Transverse colon (tissue), 4 donors: Measurements from ENCODE around the gene IL36RN. TPM values are rescaled to one million over a fixed set of nuclear protein-coding genes. Genes with fewer than 3 reads are reported as not detected.
A peak's percentile ranks its signal among the peaks of the same experiment; 100 is the strongest.

Experiments
- DNase-seq: peaks from one replicate; pipeline ENCODE4 v3.0.0-alpha.2; 2019
- H3K27ac ChIP-seq, 4 donors: fragments of 200-600 bp; sonication (generic); 2 replicates each; pipeline ENCODE4 v1.5.1; 2016 to 2018; ENCODE audit warnings: inconsistent platforms in 4 of 4
- H3K27me3 ChIP-seq: fragments of 200-600 bp; sonication (generic); 2 replicates; pipeline ENCODE4 v1.5.1; 2017; ENCODE audit warnings: inconsistent platforms
- H3K36me3 ChIP-seq, 4 donors: fragments of 200-600 bp; sonication (generic); 2 replicates each; pipeline ENCODE4 v1.5.1; 2017 to 2019; ENCODE audit warnings: inconsistent platforms in 4 of 4
- H3K4me1 ChIP-seq, 4 donors: fragments of 200-600 bp; sonication (generic); 2 replicates each; pipeline ENCODE4 v1.5.1; 2017 to 2020; ENCODE audit warnings: inconsistent platforms in 4 of 4
- H3K4me3 ChIP-seq, 4 donors: fragments of 200-600 bp; sonication (generic); 1 replicate in 1 of 4; 2 replicates in 3 of 4; pipeline versions ENCODE4 v1.5.1 to v1.6.1; 2017 to 2019; ENCODE audit warnings: inconsistent platforms in 4 of 4
- H3K9me3 ChIP-seq, 2 donors: fragments of 200-600 bp; sonication (generic); 2 replicates each; pipeline ENCODE4 v1.5.1; 2017 to 2019; ENCODE audit warnings: inconsistent platforms in 2 of 2
- EP300 ChIP-seq: sonication (generic); formaldehyde crosslinking; IDR thresholded peaks from one replicate; pipeline ENCODE4 v1.6.1; 2017; ENCODE audit warnings: antibody characterized with exemption, low read depth
- POLR2A ChIP-seq: fragments of 450-650 bp; IDR thresholded peaks from one replicate; pipeline ENCODE4 v1.6.1; 2016; ENCODE audit warnings: antibody characterized with exemption, mild to moderate bottlenecking, moderate library complexity
- POLR2AphosphoS5 ChIP-seq, 3 donors: sonication (generic); formaldehyde crosslinking; IDR thresholded peaks; one replicate each; pipeline ENCODE4 v1.6.1; 2016; ENCODE audit warnings: antibody characterized with exemption in 3 of 3
- WGBS, 2 donors: methylation state at CpG; one replicate each; pipeline ENCODE4 v1.1.5; 2018; ENCODE audit warnings: low coverage in 1 of 2; 5-methylcytosine and 5-hydroxymethylcytosine counted together
- in situ Hi-C, 4 donors: fragments of 200-750 bp; cut with MboI; loops; one replicate each; pipeline versions ENCODE4 v1.15.0 to v1.15.1; 2017; ENCODE audit warnings: low sequenced_read_pairs in 3 of 4, low pct_ligation_motif_present in 1 of 4, low pct_unique_long_range_greater_than_20kb in 1 of 4
- intact Hi-C: fragments of 100-400 bp; cut with DNase I; formaldehyde crosslinking; loops from one replicate; pipeline ENCODE4 v1.15.1; 2023; ENCODE audit warnings: low total_unique reads
- total RNA-seq, 4 donors: library from RNA; depleted of rRNA; stranded (reverse); fragments of >200 nt; gene quantifications; one replicate each; pipeline ENCODE4 v1.1.0, GENCODE V29; 2016
- TF ChIP-seq, protein P1 (sequence below), 5 experiments: fragments of 200-600 bp in 3 of 5; fragments of 450-650 bp in 2 of 5; sonication (generic) in 3 of 5; IDR thresholded peaks; 1 replicate in 2 of 5; 2 replicates in 3 of 5; pipeline ENCODE4 v1.5.1; 2016 to 2017; ENCODE audit warnings: antibody characterized with exemption in 5 of 5, inconsistent platforms in 3 of 5, mild to moderate bottlenecking in 2 of 5, moderate library complexity in 1 of 5

The IL36RN gene
- total RNA-seq, 4 donors from 2014 or later, result not detected

DNA sequence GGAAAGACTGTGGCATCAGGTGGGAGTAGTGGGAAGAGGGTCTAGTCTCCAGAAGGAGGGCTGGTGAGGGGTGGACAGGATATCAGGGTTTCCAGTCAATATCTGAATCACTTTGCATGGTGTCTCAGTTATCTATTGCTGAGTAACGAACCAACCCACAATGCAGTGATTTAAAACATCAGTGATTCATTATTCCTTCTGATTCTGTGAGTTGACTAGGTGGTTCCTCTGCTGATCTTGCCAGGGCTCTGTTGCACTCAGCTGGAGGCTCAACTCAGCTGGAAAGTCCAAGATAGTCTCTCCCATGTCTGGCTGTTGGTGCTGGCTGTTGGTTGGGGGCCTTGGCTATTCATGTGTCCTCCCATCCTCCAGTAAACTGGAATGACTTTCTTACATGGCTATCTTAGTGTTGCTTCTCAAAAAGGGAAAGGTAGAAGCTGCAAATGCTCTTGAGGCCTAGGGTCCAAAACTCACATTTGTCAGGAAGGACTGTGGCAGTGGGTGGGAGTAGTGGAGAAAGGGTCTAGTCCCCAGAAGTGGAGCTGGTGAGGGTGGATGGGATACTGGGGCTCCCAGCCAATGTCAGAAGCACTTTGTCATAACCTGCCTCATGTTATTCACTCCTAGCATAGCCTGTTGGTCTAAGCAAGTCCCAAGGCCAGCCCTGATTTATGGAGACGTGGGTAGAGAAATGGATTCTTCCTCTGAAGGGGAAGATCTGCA lies 22.7 kb downstream of the IL36RN start:
- no peak overlapping the region for H3K27ac ChIP-seq
- 60% methylated on average over 2 of the region's 2 CpGs; no CpG with 5 or more reads in 1 of the 2 donors for WGBS, 2 donors
- peaks cover 0 to 4% (median 0%) of the 10 kb centered on the region in 4 donors for H3K4me1 ChIP-seq
- DNase-seq, result no peak
- no peaks in the 10 kb centered on the region for H3K36me3 ChIP-seq
- TF ChIP-seq, protein P1, sequence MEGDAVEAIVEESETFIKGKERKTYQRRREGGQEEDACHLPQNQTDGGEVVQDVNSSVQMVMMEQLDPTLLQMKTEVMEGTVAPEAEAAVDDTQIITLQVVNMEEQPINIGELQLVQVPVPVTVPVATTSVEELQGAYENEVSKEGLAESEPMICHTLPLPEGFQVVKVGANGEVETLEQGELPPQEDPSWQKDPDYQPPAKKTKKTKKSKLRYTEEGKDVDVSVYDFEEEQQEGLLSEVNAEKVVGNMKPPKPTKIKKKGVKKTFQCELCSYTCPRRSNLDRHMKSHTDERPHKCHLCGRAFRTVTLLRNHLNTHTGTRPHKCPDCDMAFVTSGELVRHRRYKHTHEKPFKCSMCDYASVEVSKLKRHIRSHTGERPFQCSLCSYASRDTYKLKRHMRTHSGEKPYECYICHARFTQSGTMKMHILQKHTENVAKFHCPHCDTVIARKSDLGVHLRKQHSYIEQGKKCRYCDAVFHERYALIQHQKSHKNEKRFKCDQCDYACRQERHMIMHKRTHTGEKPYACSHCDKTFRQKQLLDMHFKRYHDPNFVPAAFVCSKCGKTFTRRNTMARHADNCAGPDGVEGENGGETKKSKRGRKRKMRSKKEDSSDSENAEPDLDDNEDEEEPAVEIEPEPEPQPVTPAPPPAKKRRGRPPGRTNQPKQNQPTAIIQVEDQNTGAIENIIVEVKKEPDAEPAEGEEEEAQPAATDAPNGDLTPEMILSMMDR (IDR thresholded peaks at IDR 0.05), result no peak
- TF ChIP-seq EP300 (no peak), POLR2A (no peak), POLR2AphosphoS5 (IDR thresholded peaks at IDR 0.05) (no peak)
- intact Hi-C loops (no loop called here), in situ Hi-C loops (no loop called here)
- no peak overlapping the region for H3K4me3 ChIP-seq
- no peaks in the 10 kb centered on the region for H3K27me3 ChIP-seq
- H3K9me3 ChIP-seq, result no peaks in the 10 kb centered on the region

DNA sequence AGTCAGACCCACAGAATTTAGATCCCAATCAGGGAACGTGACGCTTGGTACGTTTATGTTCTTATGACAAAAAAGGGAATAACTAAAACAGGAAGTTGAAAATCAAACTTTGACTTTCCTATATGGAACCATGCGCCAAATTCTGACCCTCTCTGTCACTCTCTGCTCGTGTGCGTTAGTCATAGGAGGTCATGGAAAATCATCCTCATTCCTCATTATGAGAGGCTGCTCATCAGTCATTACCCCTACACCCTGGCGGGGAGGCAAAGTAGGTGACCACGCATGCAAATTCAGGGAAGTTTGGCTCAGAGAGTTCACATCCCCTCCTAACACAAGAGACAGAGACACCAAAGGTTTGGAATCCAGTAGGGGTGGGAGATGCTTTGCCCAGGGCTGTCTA lies 24.3 kb downstream of the IL36RN start:
- intact Hi-C loops (no loop called here), in situ Hi-C loops (no loop called here)
- no peak overlapping the region for H3K27ac ChIP-seq
- no peaks in the 10 kb centered on the region for H3K9me3 ChIP-seq
- peaks cover 0 to 2% (median 0%) of the 10 kb centered on the region in 4 donors for H3K4me1 ChIP-seq
- TF ChIP-seq POLR2AphosphoS5 (IDR thresholded peaks at IDR 0.05) (no peak), POLR2A (no peak), EP300 (no peak)
- TF ChIP-seq, protein P1 (IDR thresholded peaks at IDR 0.05), result no peak
- H3K4me3 ChIP-seq, result no peak overlapping the region
- DNase-seq, result no peak
- no peaks in the 10 kb centered on the region for H3K27me3 ChIP-seq
- 68 to 77% methylated on average over 6 to 8 of the region's 8 CpGs for WGBS, 2 donors
- H3K36me3 ChIP-seq, result no peaks in the 10 kb centered on the region

DNA sequence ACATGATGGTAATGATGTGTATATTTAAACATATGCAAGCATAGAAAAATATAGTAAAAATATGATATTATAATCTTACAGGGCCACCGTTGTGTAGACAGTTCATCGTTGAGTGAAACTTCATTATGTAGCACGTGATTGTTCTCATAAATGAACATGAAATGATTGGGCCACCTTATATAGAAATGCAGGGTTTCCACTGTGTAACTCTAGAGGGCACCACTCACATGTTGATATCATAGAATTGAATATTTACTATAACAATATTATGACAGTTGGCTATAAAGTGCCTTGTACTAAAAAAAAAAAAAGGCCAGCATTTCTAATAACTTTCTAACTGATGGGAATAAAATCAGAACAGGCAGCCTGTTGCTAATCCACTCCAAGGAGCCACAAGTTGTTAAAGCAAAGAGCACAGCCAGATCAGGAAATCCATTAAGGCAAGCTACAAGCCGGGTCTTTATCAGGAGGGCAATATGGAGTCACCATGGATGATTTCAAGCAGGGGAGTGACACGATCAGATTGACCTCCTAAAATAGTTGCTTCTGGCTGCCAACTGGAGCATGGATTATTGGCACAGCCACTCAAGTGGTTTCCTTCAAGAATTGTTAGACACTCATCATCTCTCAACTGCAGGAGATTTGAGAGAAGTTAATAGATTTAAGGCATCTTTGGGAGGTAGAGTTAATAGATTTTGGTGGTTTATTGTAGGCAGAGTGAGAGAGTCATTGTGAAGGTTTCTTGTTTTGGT lies 25.4 kb downstream of the IL36RN start:
- no peak overlapping the region for H3K27ac ChIP-seq
- H3K9me3 ChIP-seq, result no peaks in the 10 kb centered on the region
- H3K4me3 ChIP-seq, result no peak overlapping the region
- DNase-seq, result no peak
- intact Hi-C loops (no loop called here), in situ Hi-C loops (no loop called here)
- no peaks in the 10 kb centered on the region for H3K4me1 ChIP-seq
- no peaks in the 10 kb centered on the region for H3K27me3 ChIP-seq
- 24 to 32% methylated on average over 4 to 5 of the region's 5 CpGs for WGBS, 2 donors
- TF ChIP-seq POLR2A (no peak), POLR2AphosphoS5 (IDR thresholded peaks at IDR 0.05) (no peak), EP300 (no peak)
- TF ChIP-seq, protein P1 (IDR thresholded peaks at IDR 0.05), result peak; percentile 16 to 47 (median 34)
- H3K36me3 ChIP-seq, result no peaks in the 10 kb centered on the region

DNA sequence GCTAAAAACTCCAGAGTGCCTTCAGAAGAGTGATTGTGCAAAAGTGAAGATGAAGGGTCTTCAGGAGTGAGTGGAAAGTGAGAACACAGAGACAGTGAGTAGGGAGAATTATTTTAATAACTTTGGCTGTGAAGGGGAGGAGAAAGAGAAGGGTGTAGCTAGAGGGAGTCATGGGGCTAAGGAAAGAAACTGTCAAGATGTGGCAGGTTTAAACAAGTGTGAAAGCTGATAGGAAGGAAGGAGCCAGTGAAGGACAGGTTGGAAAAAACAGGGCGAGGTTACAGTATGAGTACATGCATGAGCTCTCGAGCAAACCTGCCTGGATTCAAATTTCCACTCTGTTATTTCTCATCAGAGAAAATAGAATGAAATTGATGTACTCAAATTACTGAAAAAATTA lies 26.5 kb downstream of the IL36RN start:
- in situ Hi-C loops (no loop called here), intact Hi-C loops (no loop called here)
- Histone ChIP-seq H3K27ac (no peak overlapping the region), H3K36me3 (no peaks in the 10 kb centered on the region), H3K27me3 (no peaks in the 10 kb centered on the region), H3K9me3 (no peaks in the 10 kb centered on the region), H3K4me3 (no peak overlapping the region), H3K4me1 (no peaks in the 10 kb centered on the region)
- TF ChIP-seq, protein P1 (IDR thresholded peaks at IDR 0.05), result no peak
- TF ChIP-seq EP300, result no peak
- no peak for DNase-seq
- WGBS, 2 donors, result 63 to 71% methylated on average over 2 of the region's 2 CpGs
